Esophagus mucosa (tissue), 1 donor: Measurements from ENCODE around the gene GARIN5A. TPM values are rescaled to one million over a fixed set of nuclear protein-coding genes. Genes with fewer than 3 reads are reported as not detected.

Experiments
- ATAC-seq: fragments of 200-7000 bp; cut with Tn5 transposase; one replicate; pipeline ENCODE4 v1.9.1; 2020
- total RNA-seq: library from RNA; stranded (reverse); gene quantifications from one replicate; pipeline ENCODE4 v1.2.4, GENCODE V29; 2023
- donor health status: DM: yes; HTN: yes; CAD: no.

Gene GARIN5A
- 1.1 TPM for total RNA-seq

- ATAC-seq, result peak; percentile 97
Measured at GRCh38 chr19:50476224-50476906, at the start of gene GARIN5A, which contains the start of gene EMC10. Gene GARIN5A (minus strand): TSS chr19:50476848. CDS start chr19:50476388, 460 bp downstream. Gene EMC10 (plus strand): TSS chr19:50476507. CDS start chr19:50476545, 38 bp downstream.

GRCh38 chr19:50522881-50523280 is 46.2 kb upstream of the GARIN5A start:
- no peak for ATAC-seq

GRCh38 chr19:50520822-50521465 is 44.3 kb upstream of the GARIN5A start:
- no peak for ATAC-seq

GRCh38 chr19:50519006-50519575 is 42.4 kb upstream of the GARIN5A start:
- ATAC-seq, result no peak

- no peak for ATAC-seq
Measured at GRCh38 chr19:50518091-50519005, 41.7 kb upstream of the GARIN5A start.

GRCh38 chr19:50517704-50518075 is 41.0 kb upstream of the GARIN5A start:
- ATAC-seq, result no peak

GRCh38 chr19:50516964-50517703 is 40.5 kb upstream of the GARIN5A start:
- ATAC-seq, result no peak

GRCh38 chr19:50516456-50516855 is 39.8 kb upstream of the GARIN5A start:
- no peak for ATAC-seq

- no peak for ATAC-seq
Measured at GRCh38 chr19:50515168-50515561, 38.5 kb upstream of the GARIN5A start.

GRCh38 chr19:50514346-50515167 is 37.9 kb upstream of the GARIN5A start:
- no peak for ATAC-seq

- ATAC-seq, result no peak
Measured at GRCh38 chr19:50513746-50514345, 37.2 kb upstream of the GARIN5A start, which contains the start of gene ASPDH. Gene ASPDH (minus strand): TSS chr19:50513913. CDS start chr19:50513823, 90 bp downstream.

- ATAC-seq, result no peak
Measured at GRCh38 chr19:50512999-50513745, 36.5 kb upstream of the GARIN5A start.

- ATAC-seq, result no peak
Measured at GRCh38 chr19:50512112-50512998, 35.7 kb upstream of the GARIN5A start.

GRCh38 chr19:50511069-50511822 is 34.6 kb upstream of the GARIN5A start, which contains the start of gene JOSD2:
Gene JOSD2 (minus strand): TSS chr19:50511191. CDS start chr19:50510431, 760 bp downstream.
- ATAC-seq, result peak; percentile 91

GRCh38 chr19:50510700-50511068 is 34.0 kb upstream of the GARIN5A start:
- ATAC-seq, result peak; percentile 4

- ATAC-seq, result no peak
Measured at GRCh38 chr19:50510121-50510670, 33.5 kb upstream of the GARIN5A start.

GRCh38 chr19:50509366-50509765 is 32.7 kb upstream of the GARIN5A start:
- ATAC-seq, result no peak

- no peak for ATAC-seq
Measured at GRCh38 chr19:50508843-50509190, 32.2 kb upstream of the GARIN5A start.
